LNCAP (cell line): ENCODE data around the gene MAG.

Experiments
- TF ChIP-seq, protein P1 (sequence below): fragments of 450-650 bp; IDR thresholded peaks from 2 replicates; pipeline ENCODE4 v1.5.1; 2017; ENCODE audit warnings: mild to moderate bottlenecking

Gene MAG

DNA sequence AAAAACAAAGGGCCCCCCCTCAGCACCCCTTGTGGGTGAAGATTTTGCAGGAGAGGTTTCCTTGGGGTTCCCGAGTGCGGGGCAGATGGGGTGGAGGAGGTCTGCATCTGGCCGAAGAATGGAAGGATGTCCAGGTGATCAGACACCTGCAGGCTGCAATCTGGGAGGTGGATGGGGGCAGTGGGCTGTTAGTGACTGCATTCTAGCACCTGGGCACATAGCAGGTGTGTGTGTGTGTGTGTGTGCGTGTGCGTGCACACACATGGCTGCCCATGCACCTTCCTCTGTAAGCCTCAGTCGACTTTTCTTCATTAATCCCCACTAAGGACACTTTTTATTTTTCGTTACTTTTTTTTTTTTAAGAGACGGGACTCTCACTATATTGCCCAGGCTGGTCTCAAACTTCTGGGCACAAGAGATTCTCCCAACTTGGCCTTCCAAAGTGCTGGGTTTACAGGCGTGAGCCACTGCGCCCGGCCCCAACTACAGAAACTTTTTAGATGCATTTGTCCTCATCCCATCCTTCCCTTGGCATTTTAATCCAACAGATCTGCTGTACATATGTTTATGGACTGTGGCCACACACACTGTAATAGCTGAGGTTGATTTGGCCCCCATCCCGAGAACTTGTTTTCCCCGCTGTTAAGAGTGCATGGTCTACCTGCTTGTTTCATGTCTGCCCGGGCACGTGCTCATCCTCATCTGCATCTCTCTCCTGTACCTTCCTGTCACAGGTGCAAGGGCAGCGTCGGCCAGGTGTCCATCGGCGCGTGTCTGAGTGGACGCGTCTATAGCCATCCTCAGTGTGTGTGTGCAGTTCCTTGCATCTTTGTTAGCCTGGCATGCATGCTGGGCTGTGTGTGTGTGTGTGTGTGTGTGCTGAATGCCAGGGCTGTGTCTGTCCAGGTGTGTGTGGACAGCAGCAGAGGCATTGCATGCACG lies 731 bp downstream of the MAG start:
- TF ChIP-seq, protein P1, sequence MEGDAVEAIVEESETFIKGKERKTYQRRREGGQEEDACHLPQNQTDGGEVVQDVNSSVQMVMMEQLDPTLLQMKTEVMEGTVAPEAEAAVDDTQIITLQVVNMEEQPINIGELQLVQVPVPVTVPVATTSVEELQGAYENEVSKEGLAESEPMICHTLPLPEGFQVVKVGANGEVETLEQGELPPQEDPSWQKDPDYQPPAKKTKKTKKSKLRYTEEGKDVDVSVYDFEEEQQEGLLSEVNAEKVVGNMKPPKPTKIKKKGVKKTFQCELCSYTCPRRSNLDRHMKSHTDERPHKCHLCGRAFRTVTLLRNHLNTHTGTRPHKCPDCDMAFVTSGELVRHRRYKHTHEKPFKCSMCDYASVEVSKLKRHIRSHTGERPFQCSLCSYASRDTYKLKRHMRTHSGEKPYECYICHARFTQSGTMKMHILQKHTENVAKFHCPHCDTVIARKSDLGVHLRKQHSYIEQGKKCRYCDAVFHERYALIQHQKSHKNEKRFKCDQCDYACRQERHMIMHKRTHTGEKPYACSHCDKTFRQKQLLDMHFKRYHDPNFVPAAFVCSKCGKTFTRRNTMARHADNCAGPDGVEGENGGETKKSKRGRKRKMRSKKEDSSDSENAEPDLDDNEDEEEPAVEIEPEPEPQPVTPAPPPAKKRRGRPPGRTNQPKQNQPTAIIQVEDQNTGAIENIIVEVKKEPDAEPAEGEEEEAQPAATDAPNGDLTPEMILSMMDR: no peak

DNA sequence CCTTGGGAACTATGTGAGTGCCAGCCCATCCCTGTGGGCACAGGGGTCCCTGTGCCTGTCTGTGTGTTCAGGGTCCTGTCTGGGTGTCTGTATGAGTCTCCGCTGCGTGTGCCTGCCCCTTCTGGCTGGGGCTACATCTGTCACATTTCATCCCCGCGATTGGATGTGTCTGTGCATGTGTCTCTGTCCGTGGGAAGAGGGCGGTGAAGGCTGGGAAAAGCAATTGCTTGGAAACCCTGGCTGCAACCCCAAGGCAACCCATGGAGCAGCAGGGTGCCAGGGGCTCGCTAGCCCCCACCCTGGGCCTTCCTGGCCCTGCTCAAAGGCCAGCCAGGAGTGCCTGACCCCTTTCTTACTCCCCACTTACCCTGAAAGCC lies 1.4 kb downstream of the MAG start:
- TF ChIP-seq, protein P1: no peak

DNA sequence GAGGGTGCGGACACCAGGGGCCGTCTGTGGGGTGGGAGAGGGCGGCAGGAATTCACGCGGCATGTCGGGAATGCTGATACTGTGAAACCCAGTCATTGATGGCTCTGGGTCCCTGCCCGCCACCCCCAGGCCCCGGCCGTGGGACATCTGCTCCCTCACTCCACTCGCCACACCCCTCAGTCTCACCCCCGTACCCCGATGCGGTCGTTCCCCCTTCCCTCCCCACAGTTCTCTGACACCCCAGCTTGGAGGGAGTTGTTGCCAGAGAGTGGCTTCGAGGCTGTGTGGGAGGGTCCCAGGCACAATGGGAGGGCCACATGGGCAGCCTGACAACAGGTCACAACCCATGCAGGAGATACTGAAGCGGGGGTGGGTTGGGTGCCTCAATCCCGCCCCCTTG lies 1.8 kb downstream of the MAG start:
- TF ChIP-seq, protein P1: no peak

DNA sequence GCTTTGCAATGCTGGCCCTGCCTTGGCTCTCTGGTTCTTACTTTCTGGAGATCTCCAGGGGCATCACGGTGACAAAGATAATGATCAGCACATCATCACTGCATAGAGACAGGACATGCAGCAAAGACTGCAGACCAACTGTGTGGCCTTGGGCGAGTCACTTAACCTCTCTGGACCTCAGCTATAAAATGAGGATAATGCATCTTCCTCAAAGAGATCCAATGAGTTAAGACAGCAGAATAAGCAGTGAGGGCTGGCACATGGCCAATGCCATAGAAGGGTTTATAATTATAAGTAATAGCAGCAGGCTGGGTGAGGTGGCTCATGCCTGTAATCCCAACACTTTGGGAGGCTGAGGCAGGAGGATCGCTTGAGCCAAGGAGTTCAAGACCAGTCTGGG lies 2.4 kb downstream of the MAG start:
- TF ChIP-seq, protein P1: no peak

DNA sequence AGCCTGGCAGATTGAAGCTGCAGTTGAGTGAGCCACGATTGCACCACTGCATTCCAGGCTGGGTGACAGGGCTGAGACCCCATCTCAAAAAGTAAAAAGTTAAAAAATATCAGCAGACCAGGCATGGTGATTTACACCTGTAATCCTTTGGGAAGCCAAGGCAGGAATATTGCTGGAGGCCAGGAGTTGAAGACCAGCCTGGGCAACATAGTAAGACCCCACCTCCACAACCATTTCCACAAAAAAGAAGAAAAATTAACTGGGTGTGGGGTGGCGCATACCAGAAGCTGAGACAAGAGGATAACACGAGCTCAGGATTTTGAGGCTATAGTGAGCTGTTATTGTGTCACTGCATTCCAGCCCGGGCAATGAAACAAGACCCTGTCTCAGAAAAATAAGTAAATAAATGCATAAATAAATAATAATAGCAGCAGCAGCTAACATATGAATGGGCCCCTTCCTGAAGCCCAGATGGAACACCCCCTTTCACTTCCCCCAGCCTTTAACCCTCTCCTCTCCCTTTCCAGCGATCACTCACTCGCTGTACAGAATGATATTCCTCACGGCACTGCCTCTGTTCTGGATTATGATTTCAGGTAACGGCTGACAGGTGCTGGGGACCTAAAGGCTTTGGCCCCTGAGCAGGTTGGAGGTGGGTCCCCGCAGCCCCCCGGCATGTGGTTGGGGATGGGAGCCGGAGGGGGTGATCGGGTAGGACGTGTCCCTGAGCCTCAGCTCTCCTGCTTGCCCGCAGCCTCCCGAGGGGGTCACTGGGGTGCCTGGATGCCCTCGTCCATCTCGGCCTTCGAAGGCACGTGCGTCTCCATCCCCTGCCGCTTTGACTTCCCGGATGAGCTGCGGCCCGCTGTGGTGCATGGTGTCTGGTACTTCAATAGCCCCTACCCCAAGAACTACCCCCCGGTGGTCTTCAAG lies 3.2 kb downstream of the MAG start:
- TF ChIP-seq, protein P1: no peak

DNA sequence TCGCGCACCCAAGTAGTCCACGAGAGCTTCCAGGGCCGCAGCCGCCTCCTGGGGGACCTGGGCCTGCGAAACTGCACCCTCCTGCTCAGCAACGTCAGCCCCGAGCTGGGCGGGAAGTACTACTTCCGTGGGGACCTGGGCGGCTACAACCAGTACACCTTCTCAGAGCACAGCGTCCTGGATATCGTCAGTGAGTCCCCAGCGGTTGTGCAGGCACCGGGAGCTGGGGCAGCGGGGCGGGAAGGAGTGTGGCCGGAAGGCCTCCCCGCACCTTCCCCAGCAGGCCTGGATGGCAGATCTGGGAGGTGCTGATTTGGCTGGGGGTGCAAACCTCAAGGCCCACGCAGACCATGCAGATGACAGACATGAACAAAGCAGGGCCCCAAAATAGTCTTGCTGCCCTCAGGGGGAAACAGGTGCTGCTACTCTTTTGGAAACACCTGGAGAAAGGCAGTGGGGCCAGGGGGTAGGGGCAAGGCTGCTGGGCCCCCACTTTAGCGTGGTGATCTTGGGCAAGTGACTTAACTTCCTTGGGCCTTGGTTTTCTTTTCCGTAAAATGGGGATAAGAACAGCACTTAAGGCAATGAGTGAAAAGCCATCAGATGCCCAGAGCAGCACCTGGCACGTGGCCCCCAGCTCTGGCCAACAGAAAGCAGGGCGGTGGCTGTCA lies 4.0 kb downstream of the MAG start:
- TF ChIP-seq, protein P1: no peak
